Prostate gland (tissue), 2 donors: ENCODE measurements around the gene CERS6.

Source experiments
- POLR2A ChIP-seq: fragments of 450-650 bp; IDR thresholded peaks from one replicate; pipeline ENCODE4 v1.6.1; 2016; ENCODE audit warnings: antibody characterized with exemption, mild to moderate bottlenecking
- POLR2AphosphoS5 ChIP-seq: sonication (generic); formaldehyde crosslinking; IDR thresholded peaks from one replicate; pipeline ENCODE4 v1.6.1; 2017; ENCODE audit warnings: antibody characterized with exemption
- TF ChIP-seq, protein P1 (sequence below), 4 experiments: fragments of 200-600 bp in 2 of 4; fragments of 450-650 bp in 2 of 4; sonication (generic) in 2 of 4; IDR thresholded peaks; 1 replicate in 3 of 4; 2 replicates in 1 of 4; pipeline ENCODE4 v1.5.1; 2016 to 2019; ENCODE audit warnings: antibody characterized with exemption in 4 of 4, mild to moderate bottlenecking in 2 of 4, moderate library complexity in 2 of 4

DNA sequence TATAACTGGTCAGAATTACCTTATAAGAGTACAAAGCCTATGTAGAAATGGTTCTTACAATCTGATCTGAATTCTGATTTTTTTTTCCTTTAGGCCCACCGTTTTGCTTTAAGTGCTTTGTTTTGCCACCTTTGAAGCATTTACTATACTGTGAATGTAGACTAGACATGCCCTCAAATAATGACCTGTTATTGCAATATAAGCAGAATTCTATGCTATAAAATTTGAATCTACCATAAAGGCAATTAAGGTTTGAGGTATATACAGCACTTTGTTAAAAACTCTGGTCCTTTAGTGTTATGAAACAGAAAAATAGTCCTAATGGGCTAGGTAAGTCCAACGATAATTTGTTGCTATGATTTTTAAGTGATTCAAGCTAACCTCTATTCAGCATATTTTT is 259.8 kb downstream of the CERS6 start:
- no peak for TF ChIP-seq POLR2A
- TF ChIP-seq, protein P1, sequence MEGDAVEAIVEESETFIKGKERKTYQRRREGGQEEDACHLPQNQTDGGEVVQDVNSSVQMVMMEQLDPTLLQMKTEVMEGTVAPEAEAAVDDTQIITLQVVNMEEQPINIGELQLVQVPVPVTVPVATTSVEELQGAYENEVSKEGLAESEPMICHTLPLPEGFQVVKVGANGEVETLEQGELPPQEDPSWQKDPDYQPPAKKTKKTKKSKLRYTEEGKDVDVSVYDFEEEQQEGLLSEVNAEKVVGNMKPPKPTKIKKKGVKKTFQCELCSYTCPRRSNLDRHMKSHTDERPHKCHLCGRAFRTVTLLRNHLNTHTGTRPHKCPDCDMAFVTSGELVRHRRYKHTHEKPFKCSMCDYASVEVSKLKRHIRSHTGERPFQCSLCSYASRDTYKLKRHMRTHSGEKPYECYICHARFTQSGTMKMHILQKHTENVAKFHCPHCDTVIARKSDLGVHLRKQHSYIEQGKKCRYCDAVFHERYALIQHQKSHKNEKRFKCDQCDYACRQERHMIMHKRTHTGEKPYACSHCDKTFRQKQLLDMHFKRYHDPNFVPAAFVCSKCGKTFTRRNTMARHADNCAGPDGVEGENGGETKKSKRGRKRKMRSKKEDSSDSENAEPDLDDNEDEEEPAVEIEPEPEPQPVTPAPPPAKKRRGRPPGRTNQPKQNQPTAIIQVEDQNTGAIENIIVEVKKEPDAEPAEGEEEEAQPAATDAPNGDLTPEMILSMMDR (IDR thresholded peaks at IDR 0.05) = no peak
- TF ChIP-seq POLR2AphosphoS5 = no peak
